ENCODE data around the gene TBL3.
A peak's percentile ranks its signal among the peaks of the same experiment; 100 is the strongest.

TBL3 gene

DNA sequence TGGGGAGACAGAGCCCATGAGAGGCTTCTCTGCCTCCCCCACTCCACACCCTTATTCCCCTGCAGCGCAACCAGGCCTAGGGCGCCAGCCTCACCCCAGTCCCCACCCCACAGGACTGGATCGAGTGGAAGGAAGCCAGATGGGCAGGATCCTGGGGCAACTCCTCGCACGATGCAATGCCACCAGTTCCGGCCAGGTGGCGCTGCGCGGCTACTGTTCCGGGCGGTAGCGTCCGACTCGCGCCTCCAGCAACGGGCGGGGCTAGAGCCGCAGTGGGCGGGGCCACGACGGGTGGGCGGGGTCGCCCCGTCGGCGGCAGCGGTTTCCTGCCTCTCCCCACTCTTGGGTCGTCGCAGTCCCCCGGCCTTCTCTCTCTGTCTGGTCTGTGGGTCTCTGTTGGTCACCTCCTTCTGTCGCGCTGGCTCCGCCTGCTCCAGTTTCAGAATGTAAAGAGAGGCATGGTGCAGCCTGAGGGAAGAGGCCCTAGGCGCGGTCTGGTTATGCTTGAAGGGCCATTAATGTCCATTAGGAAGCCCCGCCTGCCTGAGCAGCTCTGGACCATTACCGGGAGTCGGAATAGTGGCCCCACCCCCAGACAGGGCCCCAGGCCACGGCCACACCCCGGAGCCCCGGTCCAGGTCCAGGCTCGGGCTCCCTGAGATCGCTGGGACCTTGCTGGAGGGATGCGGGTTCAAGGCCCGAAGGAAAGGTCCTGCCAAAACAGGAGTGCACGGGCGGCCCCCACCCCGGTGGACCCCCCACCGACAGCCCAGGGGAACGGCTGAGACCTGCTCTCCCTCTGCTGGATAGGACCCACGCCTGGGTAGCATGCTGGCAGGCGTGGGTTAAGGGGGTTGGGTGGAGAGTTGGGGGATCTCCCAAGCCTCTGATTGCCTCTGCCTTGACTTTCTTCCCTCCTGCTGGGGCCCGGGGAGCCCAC lies 51.5 kb downstream of the TBL3 start (continued):
- TF ChIP-seq, protein P1, sequence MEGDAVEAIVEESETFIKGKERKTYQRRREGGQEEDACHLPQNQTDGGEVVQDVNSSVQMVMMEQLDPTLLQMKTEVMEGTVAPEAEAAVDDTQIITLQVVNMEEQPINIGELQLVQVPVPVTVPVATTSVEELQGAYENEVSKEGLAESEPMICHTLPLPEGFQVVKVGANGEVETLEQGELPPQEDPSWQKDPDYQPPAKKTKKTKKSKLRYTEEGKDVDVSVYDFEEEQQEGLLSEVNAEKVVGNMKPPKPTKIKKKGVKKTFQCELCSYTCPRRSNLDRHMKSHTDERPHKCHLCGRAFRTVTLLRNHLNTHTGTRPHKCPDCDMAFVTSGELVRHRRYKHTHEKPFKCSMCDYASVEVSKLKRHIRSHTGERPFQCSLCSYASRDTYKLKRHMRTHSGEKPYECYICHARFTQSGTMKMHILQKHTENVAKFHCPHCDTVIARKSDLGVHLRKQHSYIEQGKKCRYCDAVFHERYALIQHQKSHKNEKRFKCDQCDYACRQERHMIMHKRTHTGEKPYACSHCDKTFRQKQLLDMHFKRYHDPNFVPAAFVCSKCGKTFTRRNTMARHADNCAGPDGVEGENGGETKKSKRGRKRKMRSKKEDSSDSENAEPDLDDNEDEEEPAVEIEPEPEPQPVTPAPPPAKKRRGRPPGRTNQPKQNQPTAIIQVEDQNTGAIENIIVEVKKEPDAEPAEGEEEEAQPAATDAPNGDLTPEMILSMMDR (tag by site-specific recombination; IDR thresholded peaks at IDR 0.05) = peak; percentile 98
- no peak for TF ChIP-seq ZNF623 (tag by site-specific recombination; IDR thresholded peaks at IDR 0.05)
- no peak for TF ChIP-seq ZNF548 (tag by site-specific recombination; IDR thresholded peaks at IDR 0.05)
- no peak for TF ChIP-seq ZNF514 (tag by site-specific recombination; IDR thresholded peaks at IDR 0.05)
- peak; percentile 96 for TF ChIP-seq KLF9 (tag by site-specific recombination; IDR thresholded peaks at IDR 0.05; ENCODE audit: low read depth)
- TF ChIP-seq HOXC10 (CRISPR knock-in tag; IDR thresholded peaks at IDR 0.05) = no peak
- TF ChIP-seq ZNF692 (tag by site-specific recombination; IDR thresholded peaks at IDR 0.05) = peak; percentile 50
- peak; percentile 71 for TF ChIP-seq GLIS2 (tag by site-specific recombination; IDR thresholded peaks at IDR 0.05)
- TF ChIP-seq KLF10 (tag by site-specific recombination; IDR thresholded peaks at IDR 0.05) = peak; percentile 57; the same call in 1 of the 2 replicates
- TF ChIP-seq ZBTB20 (tag by site-specific recombination; IDR thresholded peaks at IDR 0.05) = peak; percentile 76
- TF ChIP-seq ZNF670 (tag by site-specific recombination; IDR thresholded peaks at IDR 0.05; ENCODE audit: low read depth) = no peak
- TF ChIP-seq TCF7L2 (IDR thresholded peaks at IDR 0.05; ENCODE audit: borderline replicate concordance, low read depth, low read length) = no peak
- peak; percentile 51 for TF ChIP-seq ZIC2 (tag by site-specific recombination; IDR thresholded peaks at IDR 0.05)
- TF ChIP-seq ZNF16 (tag by site-specific recombination; IDR thresholded peaks at IDR 0.05; ENCODE audit: low read depth) = no peak
- TF ChIP-seq ZFP69B (tag by site-specific recombination; IDR thresholded peaks at IDR 0.05) = 0 out of 2 replicates have a peak, but pooled peaks have one; percentile 22
- TF ChIP-seq SP2 (tag by site-specific recombination; IDR thresholded peaks at IDR 0.05) = peak; percentile 84
- no peak for TF ChIP-seq ZNF354C (tag by site-specific recombination; IDR thresholded peaks at IDR 0.05; ENCODE audit: borderline replicate concordance, low read depth)
- TF ChIP-seq, protein P2, sequence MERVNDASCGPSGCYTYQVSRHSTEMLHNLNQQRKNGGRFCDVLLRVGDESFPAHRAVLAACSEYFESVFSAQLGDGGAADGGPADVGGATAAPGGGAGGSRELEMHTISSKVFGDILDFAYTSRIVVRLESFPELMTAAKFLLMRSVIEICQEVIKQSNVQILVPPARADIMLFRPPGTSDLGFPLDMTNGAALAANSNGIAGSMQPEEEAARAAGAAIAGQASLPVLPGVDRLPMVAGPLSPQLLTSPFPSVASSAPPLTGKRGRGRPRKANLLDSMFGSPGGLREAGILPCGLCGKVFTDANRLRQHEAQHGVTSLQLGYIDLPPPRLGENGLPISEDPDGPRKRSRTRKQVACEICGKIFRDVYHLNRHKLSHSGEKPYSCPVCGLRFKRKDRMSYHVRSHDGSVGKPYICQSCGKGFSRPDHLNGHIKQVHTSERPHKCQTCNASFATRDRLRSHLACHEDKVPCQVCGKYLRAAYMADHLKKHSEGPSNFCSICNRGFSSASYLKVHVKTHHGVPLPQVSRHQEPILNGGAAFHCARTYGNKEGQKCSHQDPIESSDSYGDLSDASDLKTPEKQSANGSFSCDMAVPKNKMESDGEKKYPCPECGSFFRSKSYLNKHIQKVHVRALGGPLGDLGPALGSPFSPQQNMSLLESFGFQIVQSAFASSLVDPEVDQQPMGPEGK (tag by site-specific recombination; IDR thresholded peaks at IDR 0.05) = peak; percentile 64; the same call in 1 of the 2 replicates
- peak; percentile 57 for TF ChIP-seq GLIS1 (tag by site-specific recombination; IDR thresholded peaks at IDR 0.05)
- peak; percentile 65; the same call in 1 of the 2 replicates for TF ChIP-seq ZNF391 (tag by site-specific recombination; IDR thresholded peaks at IDR 0.05; ENCODE audit: borderline replicate concordance, low read depth)
- TF ChIP-seq KLF1 (tag by site-specific recombination; IDR thresholded peaks at IDR 0.05) = peak; percentile 68
- peak; percentile 31; the same call in 1 of the 2 replicates for TF ChIP-seq YY1 (tag by site-specific recombination; IDR thresholded peaks at IDR 0.05)
- TF ChIP-seq, protein P3, sequence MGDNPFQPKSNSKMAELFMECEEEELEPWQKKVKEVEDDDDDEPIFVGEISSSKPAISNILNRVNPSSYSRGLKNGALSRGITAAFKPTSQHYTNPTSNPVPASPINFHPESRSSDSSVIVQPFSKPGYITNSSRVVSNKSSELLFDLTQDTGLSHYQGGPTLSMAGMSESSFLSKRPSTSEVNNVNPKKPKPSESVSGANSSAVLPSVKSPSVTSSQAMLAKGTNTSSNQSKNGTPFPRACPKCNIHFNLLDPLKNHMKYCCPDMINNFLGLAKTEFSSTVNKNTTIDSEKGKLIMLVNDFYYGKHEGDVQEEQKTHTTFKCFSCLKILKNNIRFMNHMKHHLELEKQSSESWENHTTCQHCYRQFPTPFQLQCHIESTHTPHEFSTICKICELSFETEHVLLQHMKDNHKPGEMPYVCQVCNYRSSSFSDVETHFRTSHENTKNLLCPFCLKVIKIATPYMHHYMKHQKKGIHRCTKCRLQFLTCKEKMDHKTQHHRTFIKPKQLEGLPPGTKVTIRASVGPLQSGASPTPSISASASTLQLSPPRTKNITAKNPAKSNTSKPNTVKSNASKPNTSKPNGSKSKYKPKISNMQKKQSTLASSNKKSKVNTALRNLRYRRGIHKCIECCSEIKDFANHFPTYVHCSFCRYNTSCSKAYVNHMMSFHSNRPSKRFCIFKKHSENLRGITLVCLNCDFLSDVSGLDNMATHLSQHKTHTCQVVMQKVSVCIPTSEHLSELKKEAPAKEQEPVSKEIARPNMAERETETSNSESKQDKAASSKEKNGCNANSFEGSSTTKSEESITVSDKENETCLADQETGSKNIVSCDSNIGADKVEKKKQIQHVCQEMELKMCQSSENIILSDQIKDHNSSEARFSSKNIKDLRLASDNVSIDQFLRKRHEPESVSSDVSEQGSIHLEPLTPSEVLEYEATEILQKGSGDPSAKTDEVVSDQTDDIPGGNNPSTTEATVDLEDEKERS (tag by site-specific recombination; IDR thresholded peaks at IDR 0.05) = no peak
- TF ChIP-seq ZNF10 (tag by site-specific recombination; IDR thresholded peaks at IDR 0.05) = no peak
- TF ChIP-seq ZNF169 (tag by site-specific recombination; IDR thresholded peaks at IDR 0.05) = no peak
- peak; percentile 30 for TF ChIP-seq SP7 (tag by site-specific recombination; IDR thresholded peaks at IDR 0.05)
- peak; percentile 89 for TF ChIP-seq SP3 (tag by site-specific recombination; IDR thresholded peaks at IDR 0.05)
- TF ChIP-seq MYNN (tag by site-specific recombination; IDR thresholded peaks at IDR 0.05; ENCODE audit: borderline replicate concordance) = no peak
- no peak for TF ChIP-seq ZNF274 (IDR thresholded peaks at IDR 0.05; ENCODE audit: low read length)
- no peak for TF ChIP-seq ZNF274 (tag by site-specific recombination; IDR thresholded peaks at IDR 0.05; ENCODE audit: borderline replicate concordance)
- TF ChIP-seq ZNF610 (tag by site-specific recombination; IDR thresholded peaks at IDR 0.05; ENCODE audit: borderline replicate concordance) = peak; percentile 42; the same call in 1 of the 2 replicates
- peak; percentile 28; the same call in 1 of the 2 replicates for TF ChIP-seq ZNF600 (tag by site-specific recombination; IDR thresholded peaks at IDR 0.05)

Measured in HEK293 (cell line).